K562 (cell line): ENCODE results near the gene LENEP. TPM values are rescaled to one million over a fixed set of nuclear protein-coding genes. Genes with fewer than 3 reads are reported as not detected.

ENCODE experiments used
- CTBP1 ChIP-seq: fragments of 450-650 bp; IDR thresholded peaks from 2 replicates; pipeline ENCODE4 v1.6.1; 2016; ENCODE audit warnings: borderline replicate concordance
- HMBOX1 ChIP-seq: sonication (generic); IDR thresholded peaks from 2 replicates; pipeline ENCODE4 v1.6.1; 2016
- OTX1 ChIP-seq: fragments of 450-650 bp; formaldehyde crosslinking; IDR thresholded peaks from 2 replicates; pipeline ENCODE4 v1.4.0; 2022; ENCODE audit warnings: mild to moderate bottlenecking
- RBBP5 ChIP-seq: fragments of 200-600 bp; sonication (generic); IDR thresholded peaks from 2 replicates; pipeline ENCODE4 v1.6.1; 2012; ENCODE audit warnings: borderline replicate concordance, mild to moderate bottlenecking, low read length, control low read depth, inconsistent platforms; ENCODE audit not compliant: insufficient read depth, poor library complexity, severe bottlenecking
- SAFB ChIP-seq: fragments of 200-400 bp; formaldehyde crosslinking; IDR thresholded peaks from 2 replicates; pipeline ENCODE4 v1.6.1; 2017; ENCODE audit warnings: low read depth, low read length, borderline replicate concordance
- THAP12 ChIP-seq: fragments of 250-450 bp; sonication (Bioruptor Pico); IDR thresholded peaks from 2 replicates; pipeline ENCODE4 v1.9.0; 2021; ENCODE audit warnings: mild to moderate bottlenecking, inconsistent platforms
- TRIM28 ChIP-seq: fragments of 450-650 bp; IDR thresholded peaks from 2 replicates; pipeline ENCODE4 v1.6.1; 2017
- ZBTB8A ChIP-seq: fragments of 450-650 bp; IDR thresholded peaks from 2 replicates; pipeline ENCODE4 v1.6.1; 2018; ENCODE audit warnings: mild to moderate bottlenecking, moderate library complexity; ENCODE audit not compliant: partially characterized antibody
- ZFP91 ChIP-seq: sonication (generic); formaldehyde crosslinking; IDR thresholded peaks from 2 replicates; pipeline ENCODE4 v1.8.0; 2022; ENCODE audit warnings: mild to moderate bottlenecking, missing genetic modification reagents
- ZNF318 ChIP-seq, 2 experiments: fragments of 450-650 bp; IDR thresholded peaks; 2 replicates each; pipeline ENCODE4 v1.6.1; 2016; ENCODE audit warnings: mild to moderate bottlenecking in 2 of 2, borderline replicate concordance in 1 of 2, low read depth in 1 of 2, moderate library complexity in 1 of 2
- ZNF655 ChIP-seq: fragments of 250-450 bp; sonication (Bioruptor Pico); IDR thresholded peaks from 2 replicates; pipeline ENCODE4 v1.5.0; 2021
- polyA plus RNA-seq, 8 experiments: library from polyadenylated mRNA; depleted of rRNA in 4 of 8; stranded (reverse) in 5 of 8; unstranded in 3 of 8; fragments of >200 nt; fragmentation: Nextera tagmentation in 2 of 8; fragmentation: Illumina TruSeq in 1 of 8; extraction: Ambion mirVana in 2 of 8; extraction: Trizol in 1 of 8; gene quantifications; 2 replicates each; pipeline versions ENCODE4 v1.2.1 to v1.2.3, GENCODE V29; 2011 to 2014; ENCODE audit warnings: inconsistent platforms in 1 of 8, missing spikeins in 1 of 8
- total RNA-seq, 7 experiments: library from RNA; depleted of rRNA in 6 of 7; stranded (reverse); fragments of >200 nt in 6 of 7; fragmentation: Illumina TruSeq in 2 of 7; extraction: Trizol in 2 of 7; gene quantifications; 2 replicates each; pipeline versions ENCODE4 v1.2.1 to v1.2.3, GENCODE V29; 2011 to 2021; ENCODE audit warnings: low replicate concordance in 1 of 7

Gene LENEP
- total and polyA plus RNA-seq, 9 of the 15 experiments (the other 6 are each of a cell fraction or from before 2014, with no cell fraction given): 0.23 to 0.87 (median 0.67) TPM; not detected in 5

GRCh38 chr1:154998818-154999570 is 5.6 kb downstream of the LENEP start (continued):
- TF ChIP-seq ZNF318 (IDR thresholded peaks at IDR 0.05; ENCODE audit: borderline replicate concordance in 1 of 2, low read depth in 1 of 2): no peak
- no peak for TF ChIP-seq ZBTB8A
- no peak for TF ChIP-seq RBBP5
- no peak for TF ChIP-seq ZFP91 (CRISPR knock-in tag)
- TF ChIP-seq TRIM28: peak; percentile 49; the same call in 1 of the 2 replicates
- no peak for TF ChIP-seq ZNF655 (CRISPR knock-in tag)
- TF ChIP-seq HMBOX1: no peak
- TF ChIP-seq OTX1 (CRISPR knock-in tag): no peak
- no peak for TF ChIP-seq THAP12 (CRISPR knock-in tag)
- TF ChIP-seq SAFB: no peak
- peak; percentile 40; the same call in 1 of the 2 replicates for TF ChIP-seq CTBP1
